ENCODE data around the gene LSM3. TPM values are rescaled to one million over a fixed set of nuclear protein-coding genes. Genes with fewer than 3 reads are reported as not detected.

The LSM3 gene
- total RNA-seq, 1 donor from 2014 or later: 10.0 TPM

GRCh38 chr3:14156201-14156600 is 22.4 kb upstream of the LSM3 start:
- no peaks in the 10 kb centered on the region for H3K27me3 Mint-ChIP-seq (ENCODE audit: unreplicated experiment)
- TF ChIP-seq CTCF (IDR thresholded peaks at IDR 0.05): no peak
- H3K9me3 Mint-ChIP-seq (ENCODE audit: unreplicated experiment): peaks cover 4% of the 10 kb centered on the region
- H3K4me1 Mint-ChIP-seq (ENCODE audit: unreplicated experiment): no peaks in the 10 kb centered on the region
- no peak overlapping the region for H3K4me3 Mint-ChIP-seq (ENCODE audit: unreplicated experiment)
- no peak overlapping the region for H3K27ac Mint-ChIP-seq (ENCODE audit: unreplicated experiment)
- peaks cover 55% of the 10 kb centered on the region for H3K36me3 Mint-ChIP-seq (ENCODE audit: unreplicated experiment)
- DNase-seq (ENCODE audit: extremely low spot score, unreplicated experiment): no peak

- Mint-ChIP-seq H3K9me3 (ENCODE audit: unreplicated experiment) (peaks cover 12% of the 10 kb centered on the region), H3K4me3 (ENCODE audit: unreplicated experiment) (no peak overlapping the region), H3K36me3 (ENCODE audit: unreplicated experiment) (peaks cover 63% of the 10 kb centered on the region), H3K4me1 (ENCODE audit: unreplicated experiment) (no peaks in the 10 kb centered on the region), H3K27ac (ENCODE audit: unreplicated experiment) (no peak overlapping the region), H3K27me3 (ENCODE audit: unreplicated experiment) (no peaks in the 10 kb centered on the region)
- no peak for TF ChIP-seq CTCF (IDR thresholded peaks at IDR 0.05)
- no peak for DNase-seq (ENCODE audit: extremely low spot score, unreplicated experiment)
Measured at GRCh38 chr3:14156843-14157561, 21.6 kb upstream of the LSM3 start.

- Mint-ChIP-seq H3K4me3 (ENCODE audit: unreplicated experiment) (no peak overlapping the region), H3K27ac (ENCODE audit: unreplicated experiment) (no peak overlapping the region), H3K27me3 (ENCODE audit: unreplicated experiment) (no peaks in the 10 kb centered on the region), H3K9me3 (ENCODE audit: unreplicated experiment) (peaks cover 17% of the 10 kb centered on the region), H3K36me3 (ENCODE audit: unreplicated experiment) (peaks cover 65% of the 10 kb centered on the region), H3K4me1 (ENCODE audit: unreplicated experiment) (no peaks in the 10 kb centered on the region)
- no peak for TF ChIP-seq CTCF (IDR thresholded peaks at IDR 0.05)
- DNase-seq (ENCODE audit: extremely low spot score, unreplicated experiment): no peak
Measured at GRCh38 chr3:14157951-14158350, 20.7 kb upstream of the LSM3 start.

- H3K4me1 Mint-ChIP-seq (ENCODE audit: unreplicated experiment): no peaks in the 10 kb centered on the region
- H3K27ac Mint-ChIP-seq (ENCODE audit: unreplicated experiment): no peak overlapping the region
Measured at GRCh38 chr3:14158370-14158769, 20.2 kb upstream of the LSM3 start.

More at GRCh38 chr3:14158370-14158769, 20.2 kb upstream of the LSM3 start:
- Mint-ChIP-seq H3K9me3 (ENCODE audit: unreplicated experiment) (peaks cover 20% of the 10 kb centered on the region), H3K36me3 (ENCODE audit: unreplicated experiment) (peaks cover 69% of the 10 kb centered on the region), H3K4me3 (ENCODE audit: unreplicated experiment) (no peak overlapping the region), H3K27me3 (ENCODE audit: unreplicated experiment) (no peaks in the 10 kb centered on the region)
- TF ChIP-seq CTCF (IDR thresholded peaks at IDR 0.05): no peak
- no peak for DNase-seq (ENCODE audit: extremely low spot score, unreplicated experiment)

Measured in osteocyte (in vitro differentiated cells).